WERI-Rb-1 (cell line): ENCODE results near the gene TSHZ3.
A peak's percentile ranks its signal among the peaks of the same experiment; 100 is the strongest.

Experiments used
- DNase-seq: peaks from one replicate; pipeline ENCODE4 v3.0.0-alpha.2; 2020
- H3K27ac ChIP-seq: fragments of 250-450 bp; sonication (Bioruptor Pico); 2 replicates; pipeline ENCODE4 v1.5.1; 2020; ENCODE audit warnings: mild to moderate bottlenecking, moderate library complexity
- H3K27me3 ChIP-seq: fragments of 250-450 bp; sonication (Bioruptor Pico); 2 replicates; pipeline ENCODE4 v1.5.1; 2021; ENCODE audit warnings: mild to moderate bottlenecking, low read depth, moderate library complexity; ENCODE audit not compliant: insufficient read depth, severe bottlenecking
- H3K36me3 ChIP-seq: fragments of 250-450 bp; sonication (Bioruptor Pico); 2 replicates; pipeline ENCODE4 v1.5.1; 2020; ENCODE audit warnings: mild to moderate bottlenecking, moderate library complexity
- H3K4me3 ChIP-seq: 2 replicates; pipeline ENCODE4 v1.5.1; 2011; ENCODE audit warnings: low read depth, mild to moderate bottlenecking, control low read depth, low read length
- H3K9me3 ChIP-seq: fragments of 250-450 bp; sonication (Bioruptor Pico); 2 replicates; pipeline ENCODE4 v1.5.1; 2021; ENCODE audit warnings: mild to moderate bottlenecking, moderate library complexity; ENCODE audit not compliant: severe bottlenecking
- CTCF ChIP-seq: IDR thresholded peaks from 2 replicates; pipeline ENCODE4 v1.5.1; 2011; ENCODE audit warnings: low read depth, mild to moderate bottlenecking, control low read depth, inconsistent platforms, low read length

Gene TSHZ3

GRCh38 chr19:31338069-31338776 is 11.0 kb downstream of the TSHZ3 start:
- DNase-seq, result peak; percentile 78
- no peaks in the 10 kb centered on the region for H3K9me3 ChIP-seq
- H3K27ac ChIP-seq, result no peak overlapping the region
- H3K27me3 ChIP-seq, result no peaks in the 10 kb centered on the region
- H3K4me3 ChIP-seq, result no peak overlapping the region
- TF ChIP-seq CTCF, result peak; percentile 91
- H3K36me3 ChIP-seq, result no peaks in the 10 kb centered on the region

GRCh38 chr19:31337008-31337914 is 12.0 kb downstream of the TSHZ3 start:
- H3K9me3 ChIP-seq, result no peaks in the 10 kb centered on the region
- no peak for DNase-seq
- H3K27me3 ChIP-seq, result no peaks in the 10 kb centered on the region
- no peak for TF ChIP-seq CTCF
- H3K27ac ChIP-seq, result no peak overlapping the region
- no peak overlapping the region for H3K4me3 ChIP-seq
- no peaks in the 10 kb centered on the region for H3K36me3 ChIP-seq

GRCh38 chr19:31335716-31336115 is 13.5 kb downstream of the TSHZ3 start:
- DNase-seq, result no peak
- Histone ChIP-seq H3K9me3 (no peaks in the 10 kb centered on the region), H3K4me3 (no peak overlapping the region), H3K36me3 (no peaks in the 10 kb centered on the region), H3K27ac (no peak overlapping the region), H3K27me3 (no peaks in the 10 kb centered on the region)
- TF ChIP-seq CTCF, result no peak

GRCh38 chr19:31334849-31335624 is 14.2 kb downstream of the TSHZ3 start:
- no peak for TF ChIP-seq CTCF
- DNase-seq, result no peak
- Histone ChIP-seq H3K36me3 (no peaks in the 10 kb centered on the region), H3K4me3 (no peak overlapping the region), H3K9me3 (no peaks in the 10 kb centered on the region), H3K27ac (no peak overlapping the region), H3K27me3 (no peaks in the 10 kb centered on the region)

- no peak for DNase-seq
- no peak overlapping the region for H3K4me3 ChIP-seq
- no peaks in the 10 kb centered on the region for H3K27me3 ChIP-seq
- no peaks in the 10 kb centered on the region for H3K9me3 ChIP-seq
- no peak overlapping the region for H3K27ac ChIP-seq
- H3K36me3 ChIP-seq, result no peaks in the 10 kb centered on the region
- TF ChIP-seq CTCF, result no peak
Measured at GRCh38 chr19:31334101-31334848, 15.0 kb downstream of the TSHZ3 start.
